NCI-H2227 treated with DMSO at 0.1 percent for 48 hours (cell line): Measurements from ENCODE around the gene HPN.

Experiments used
- DNase-seq: peaks from one replicate; lab custom pipeline; 2025; lab: John Stamatoyannopoulos, UW

HPN gene

DNA sequence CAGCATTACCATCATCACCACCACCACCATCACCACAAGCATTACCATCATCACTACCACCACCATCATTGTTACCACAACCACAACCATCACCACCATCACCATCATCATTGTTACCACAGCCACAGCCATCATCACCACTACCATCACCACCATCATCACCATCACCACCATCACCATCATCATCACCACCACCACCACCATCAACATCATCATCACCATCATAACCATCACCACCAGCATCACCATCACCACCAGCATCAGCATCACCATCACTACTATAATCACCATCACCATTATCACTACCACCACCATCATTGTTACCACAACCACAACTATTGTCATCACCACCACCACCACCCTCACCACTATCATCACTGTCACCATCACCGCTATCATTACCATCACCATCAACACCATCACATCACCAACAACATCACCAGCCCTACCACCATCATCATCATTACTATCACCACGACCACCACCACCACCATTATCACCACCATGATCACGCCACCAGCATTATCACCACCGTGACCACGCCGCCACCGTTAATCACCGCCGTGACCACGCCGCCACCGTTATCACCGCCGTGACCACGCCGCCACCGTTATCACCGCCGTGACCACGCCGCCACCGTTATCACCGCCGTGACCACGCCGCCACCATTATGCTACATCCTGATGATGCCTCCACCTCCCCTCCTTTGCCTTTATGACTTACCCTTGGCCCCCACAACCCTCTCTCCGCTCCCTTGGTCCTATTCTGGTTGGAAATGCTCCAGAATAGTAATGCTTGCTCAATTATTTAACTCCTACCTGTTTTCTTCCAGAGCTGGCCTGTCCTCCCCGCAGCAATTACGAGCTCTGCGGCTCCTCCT, 64.1 kb downstream of the HPN start:
- no peak for DNase-seq

DNA sequence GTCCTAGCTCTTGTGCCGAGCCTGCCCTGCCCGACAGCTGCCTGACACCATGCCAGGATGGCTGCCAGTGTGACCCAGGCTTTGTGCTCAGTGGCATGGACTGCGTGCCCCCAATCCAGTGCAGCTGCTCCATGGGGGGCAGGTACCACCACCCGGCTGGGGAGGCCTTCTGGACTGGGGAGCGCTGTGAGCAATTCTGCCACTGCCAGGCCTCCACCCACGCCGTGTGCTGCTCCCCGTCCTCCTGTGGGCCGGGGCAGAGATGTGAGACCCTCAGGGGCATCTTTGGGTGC, 64.7 kb downstream of the HPN start:
- no peak for DNase-seq

DNA sequence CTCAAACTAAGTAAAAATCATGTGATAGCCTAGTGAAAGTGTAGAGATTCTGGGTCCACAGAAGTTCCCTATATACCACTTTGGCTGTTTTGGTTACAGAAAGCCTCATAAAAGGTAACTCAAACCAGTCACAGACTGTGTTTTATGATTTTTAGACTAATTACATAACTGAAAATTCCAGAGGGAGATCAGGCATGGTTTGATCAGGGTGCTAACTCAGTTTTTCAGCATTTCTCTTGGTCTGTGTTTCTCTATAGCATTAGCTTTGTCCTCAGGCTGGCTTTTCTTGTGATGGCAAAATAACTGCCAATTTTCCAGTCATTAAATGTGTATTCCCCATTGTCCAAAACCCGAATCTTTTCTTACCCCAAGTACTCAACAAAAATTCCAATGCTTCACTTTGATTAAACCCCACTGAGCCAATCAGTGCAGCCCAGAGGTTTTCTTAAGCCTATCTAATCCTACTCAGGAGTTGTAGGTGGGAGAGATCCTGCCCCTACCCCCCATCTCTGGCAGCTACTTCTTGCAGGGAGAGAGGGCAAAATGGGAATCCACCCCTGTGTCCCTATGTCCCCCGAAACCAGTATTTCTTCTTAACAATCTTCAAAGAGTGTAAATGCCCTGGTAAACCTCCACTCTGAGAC, 65.5 kb downstream of the HPN start:
- DNase-seq, result no peak

DNA sequence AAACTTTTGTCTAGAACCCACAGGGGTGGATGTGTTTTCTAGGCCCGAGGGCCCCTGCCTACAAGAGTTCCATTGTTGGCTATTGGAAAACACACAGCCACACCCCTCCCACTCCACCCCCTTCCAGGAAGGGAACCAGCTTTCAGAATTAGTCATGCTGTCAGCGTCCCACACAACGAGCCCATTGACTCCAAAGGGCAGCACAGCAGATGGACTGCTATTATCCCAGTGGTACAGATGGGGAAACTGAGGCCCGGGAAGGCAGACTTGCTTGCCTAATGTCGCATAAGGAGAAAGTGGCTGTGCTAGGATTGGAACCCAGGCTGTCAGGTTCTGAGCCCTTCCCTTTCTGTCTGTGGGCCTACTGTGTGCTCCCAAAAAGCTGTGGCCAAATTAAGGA, 66.0 kb downstream of the HPN start:
- no peak for DNase-seq

DNA sequence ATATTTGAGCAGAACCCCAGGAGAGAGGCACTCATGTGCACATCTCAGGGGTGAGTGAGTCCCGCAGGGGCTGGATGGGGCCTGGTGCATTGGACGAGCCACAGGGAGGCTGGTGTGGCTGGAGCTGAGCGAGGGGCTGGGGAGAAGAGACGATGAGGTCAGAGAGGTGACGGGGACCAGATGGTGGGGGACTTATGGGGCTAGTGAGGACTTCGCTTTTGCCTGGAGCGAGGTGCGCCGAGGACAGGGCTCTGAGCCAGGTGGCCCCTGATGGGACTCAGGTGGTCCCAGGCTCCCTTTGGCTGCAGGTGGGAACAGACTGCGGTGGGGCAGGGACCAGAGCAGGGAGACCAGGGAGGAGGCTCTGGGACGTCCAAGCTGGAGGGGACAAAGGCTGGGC, 67.2 kb downstream of the HPN start:
- DNase-seq, result no peak

DNA sequence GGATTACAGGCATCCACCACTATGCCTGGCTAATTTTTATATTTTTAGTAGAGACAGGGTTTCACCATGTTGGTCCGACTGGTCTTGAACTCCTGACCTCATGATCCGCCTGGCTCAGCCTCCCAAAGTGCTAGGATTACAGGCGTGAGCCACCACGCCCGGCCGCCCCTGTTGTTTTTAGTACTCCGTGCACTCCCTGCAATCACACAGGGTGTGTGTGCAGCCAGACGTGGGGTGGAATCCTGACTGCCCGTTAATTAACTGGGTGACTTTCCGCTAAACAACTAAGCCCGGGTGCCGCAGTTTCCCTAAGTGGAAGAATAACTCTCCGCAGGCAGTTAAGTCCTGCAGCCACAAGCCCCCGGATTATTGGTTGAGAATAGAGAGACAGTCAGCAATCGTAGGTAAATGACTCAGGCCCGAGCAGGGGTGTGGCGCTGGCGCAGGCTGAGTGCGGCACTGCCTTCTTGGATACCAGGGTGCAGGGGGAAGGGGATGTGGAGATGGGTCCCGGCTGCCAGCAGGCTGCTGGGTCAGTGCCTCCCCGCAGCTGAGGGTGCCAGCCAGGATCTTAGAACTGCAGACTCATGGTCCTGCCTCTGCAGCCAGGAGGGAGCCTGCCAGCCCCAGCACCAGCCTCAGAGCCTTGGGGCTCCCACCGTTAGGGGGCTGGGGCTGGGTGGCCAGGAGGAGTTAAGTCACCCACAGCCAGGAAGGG, 68.0 kb downstream of the HPN start:
- no peak for DNase-seq

DNA sequence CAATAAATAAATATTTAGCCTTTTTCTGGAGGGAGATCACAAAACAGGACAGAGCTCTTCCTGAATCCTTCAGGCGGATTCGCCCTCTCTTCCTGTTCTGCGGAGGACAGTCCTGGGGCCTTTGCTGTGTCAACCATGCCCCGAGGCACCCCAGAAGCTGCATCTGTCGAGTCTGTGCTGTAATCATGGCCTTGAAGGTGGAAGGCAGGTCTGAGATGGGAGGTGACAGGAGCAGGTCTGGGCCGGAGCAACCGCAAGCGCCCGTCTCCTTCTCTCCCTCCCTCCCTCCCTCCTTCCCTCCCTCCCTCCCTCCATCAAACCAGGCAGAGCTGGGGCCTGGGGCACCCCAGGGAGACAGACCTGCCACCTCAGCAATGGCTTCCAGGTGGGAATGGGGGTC, 69.5 kb downstream of the HPN start:
- DNase-seq, result no peak

DNA sequence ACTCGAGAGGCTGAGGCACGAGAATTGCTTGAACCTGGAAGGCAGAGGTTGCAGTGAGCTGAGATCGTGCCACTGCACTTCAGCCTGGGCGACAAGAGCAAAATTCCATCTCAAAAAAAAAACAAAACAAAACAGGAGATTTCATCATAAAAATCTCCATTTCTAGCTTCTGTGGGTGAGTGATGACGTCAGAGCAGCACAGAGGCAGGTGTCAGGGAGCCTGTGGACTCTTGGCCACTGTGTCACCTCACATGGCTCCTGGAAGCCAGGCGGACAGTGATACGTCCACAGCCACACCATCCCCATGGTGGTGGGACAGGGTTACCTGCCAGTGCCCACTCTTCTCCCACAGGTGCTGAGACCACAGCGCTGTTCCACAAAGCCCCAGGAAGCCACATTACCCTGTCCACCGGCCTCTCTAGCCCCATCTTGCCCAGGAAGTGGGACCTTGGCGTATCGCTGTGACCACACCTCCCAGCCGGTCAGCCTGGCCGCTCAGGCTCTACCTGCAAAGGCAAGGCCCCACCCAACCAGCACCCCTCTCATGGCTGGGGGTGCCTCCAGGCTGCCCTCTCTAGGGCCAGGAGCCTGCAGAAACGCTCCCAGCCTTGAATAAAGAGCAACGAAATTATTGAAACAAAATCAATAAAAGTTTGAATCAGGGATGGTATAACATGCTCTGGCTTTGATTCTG, 71.6 kb downstream of the HPN start:
- no peak for DNase-seq

DNA sequence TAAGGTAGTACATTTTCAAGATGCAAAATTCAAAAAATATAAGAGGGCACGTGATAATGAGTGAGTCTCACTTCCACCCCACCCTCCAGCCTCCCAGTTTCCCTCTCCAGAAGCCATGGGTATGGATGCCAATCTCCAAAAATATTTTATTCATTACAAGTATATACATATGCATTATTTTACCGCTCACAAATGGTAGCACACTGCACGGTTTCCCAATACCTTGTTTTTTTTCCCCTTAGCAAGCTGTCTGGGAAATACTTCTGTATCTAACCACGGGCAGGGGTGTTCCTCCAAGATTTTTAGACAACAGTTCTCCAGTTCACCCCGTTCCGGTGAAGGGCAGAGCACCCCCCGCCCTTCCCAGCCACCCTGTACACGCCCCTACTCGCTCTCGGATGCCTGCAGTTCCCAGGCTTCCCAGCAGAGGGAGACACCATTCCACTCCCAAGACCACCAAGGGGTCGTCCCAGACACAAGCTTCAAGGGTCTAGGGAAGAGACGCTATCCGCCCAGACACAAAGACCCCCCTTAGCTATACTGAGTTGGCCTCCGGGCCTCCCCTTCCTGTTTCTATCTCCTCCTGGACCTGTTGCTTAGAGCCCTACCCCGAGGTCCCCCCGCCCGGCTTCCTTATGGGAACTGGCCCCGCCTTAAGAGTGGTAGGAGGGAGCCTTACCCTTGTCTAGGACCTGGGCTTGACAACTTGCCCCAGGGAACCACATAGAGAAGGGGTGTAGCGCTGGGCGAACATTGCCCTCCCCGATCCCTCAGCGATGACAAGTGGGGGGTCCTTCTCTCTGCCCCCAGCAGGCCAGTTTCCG, 73.0 kb downstream of the HPN start:
- peak; percentile 85 for DNase-seq

DNA sequence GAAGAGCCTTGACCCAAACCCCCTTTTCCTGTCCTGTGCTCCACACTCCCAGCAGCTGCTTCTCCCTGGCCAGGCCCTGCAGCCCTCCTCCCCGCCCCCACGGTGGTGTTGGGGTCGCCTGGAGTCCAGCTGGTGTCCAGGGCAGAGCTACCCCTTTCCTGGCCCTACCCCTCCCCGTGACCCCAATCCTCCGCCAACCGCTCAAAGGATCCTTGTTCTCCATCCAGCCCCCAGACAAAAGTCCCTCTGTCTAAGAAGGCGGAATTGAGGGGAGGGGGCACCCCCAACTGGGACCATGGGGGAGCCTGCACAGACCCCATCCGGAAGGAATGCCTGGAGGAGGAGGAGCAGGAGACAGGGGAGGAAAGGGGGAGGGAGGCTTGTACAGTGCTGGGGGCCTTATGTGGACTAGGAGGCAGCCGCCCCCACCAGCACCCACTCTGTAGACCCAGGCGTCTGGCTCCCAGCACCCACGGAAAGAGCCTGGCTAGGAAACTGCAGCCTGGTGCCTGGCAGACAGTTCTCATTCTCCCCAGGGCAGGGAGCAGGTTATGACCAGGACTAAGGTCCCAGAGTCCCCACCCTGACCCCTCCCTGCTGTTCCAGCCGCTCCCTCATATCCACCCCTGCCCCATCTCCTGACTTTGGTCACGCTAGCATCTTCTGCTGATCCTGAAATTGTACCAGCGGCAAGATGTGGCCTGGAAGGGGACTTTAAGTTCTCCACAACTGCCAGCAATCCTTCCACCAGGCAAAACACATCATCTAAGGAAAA, 73.8 kb downstream of the HPN start, which contains the start of gene FXYD3:
Gene FXYD3 (plus strand): TSS at position 647 of the 775 bp plus-strand sequence. CDS start 3,554 bp downstream, outside the sequence.
- DNase-seq, result no peak
